OCI-LY7 (cell line): ENCODE results near the gene MRPL50. TPM values are rescaled to one million over a fixed set of nuclear protein-coding genes. Genes with fewer than 3 reads are reported as not detected.

Experiments
- BruUV-seq: library from RNA; stranded (reverse); fragments of 400-500 nt; replicated peaks from 2 replicates; lab custom pipeline; 2021; lab: Mats Ljungman, UMichigan
- CTCF ChIA-PET: fragments of 300-600 bp; sonication (Branson Sonifier 250); formaldehyde crosslinking; loops from one replicate; lab custom pipeline; 2022; ENCODE audit warnings: antibody characterized with exemption; ENCODE audit not compliant: unreplicated experiment; lab: Charles Lee
- POLR2A ChIA-PET: fragments of 300-600 bp; sonication (Branson Sonifier 250); formaldehyde crosslinking; loops from one replicate; lab custom pipeline; 2022; ENCODE audit warnings: antibody characterized with exemption; lab: Charles Lee
- DNase-seq: peaks from one replicate; pipeline ENCODE4 v3.0.0-alpha.2; 2015; ENCODE audit warnings: low spot score
- H2AFZ ChIP-seq: fragments of 200-600 bp; sonication (generic), shearing (Covaris generic); 2 replicates; pipeline ENCODE4 v1.6.1; 2014; ENCODE audit warnings: mild to moderate bottlenecking, antibody characterized with exemption, low read length, moderate library complexity
- H3K27ac ChIP-seq: fragments of 200-600 bp; sonication (generic); 2 replicates; pipeline ENCODE4 v1.5.1; 2014; ENCODE audit warnings: mixed run types, low read depth, mild to moderate bottlenecking, moderate library complexity, low read length, inconsistent platforms; ENCODE audit not compliant: poor library complexity, severe bottlenecking
- H3K36me3 ChIP-seq: fragments of 200-600 bp; sonication (generic); 2 replicates; pipeline ENCODE4 v1.6.1; 2014; ENCODE audit warnings: mild to moderate bottlenecking, antibody characterized with exemption, low read length, moderate library complexity, mixed read lengths; ENCODE audit not compliant: insufficient read depth
- H3K4me1 ChIP-seq: fragments of 200-600 bp; sonication (generic); 2 replicates; pipeline ENCODE4 v1.5.1; 2014; ENCODE audit warnings: mild to moderate bottlenecking, low read length; ENCODE audit not compliant: insufficient read depth, poor library complexity, severe bottlenecking
- H3K4me2 ChIP-seq: fragments of 200-600 bp; sonication (generic); 2 replicates; pipeline ENCODE4 v1.6.1; 2014; ENCODE audit warnings: mild to moderate bottlenecking, low read length
- H3K4me3 ChIP-seq: fragments of 200-600 bp; sonication (generic); 2 replicates; pipeline ENCODE4 v1.5.1; 2014; ENCODE audit warnings: mild to moderate bottlenecking, low read depth, low read length; ENCODE audit not compliant: poor library complexity, severe bottlenecking
- H3K79me2 ChIP-seq: fragments of 200-600 bp; sonication (generic); 2 replicates; pipeline ENCODE4 v1.6.1; 2016; ENCODE audit warnings: low read depth, mild to moderate bottlenecking, low read length, moderate library complexity, mixed read lengths; ENCODE audit not compliant: insufficient read depth
- H3K9me2 ChIP-seq: fragments of 200-600 bp; sonication (generic); 2 replicates; pipeline ENCODE4 v1.6.1; 2016; ENCODE audit warnings: mild to moderate bottlenecking, low read length, mixed read lengths; ENCODE audit not compliant: insufficient read depth
- H3K9me3 ChIP-seq: fragments of 200-600 bp; sonication (generic); 2 replicates; pipeline ENCODE4 v1.6.1; 2014; ENCODE audit warnings: mild to moderate bottlenecking, mixed run types, low read length, mixed read lengths
- H4K20me1 ChIP-seq: fragments of 200-600 bp; sonication (generic); 2 replicates; pipeline ENCODE4 v1.6.1; 2014; ENCODE audit warnings: mild to moderate bottlenecking, antibody characterized with exemption, low read length, moderate library complexity, mixed read lengths; ENCODE audit not compliant: insufficient read depth
- CTCF ChIP-seq: fragments of 200-600 bp; sonication (generic); conservative IDR thresholded peaks from 2 replicates; pipeline ENCODE4 v1.5.1; 2014; ENCODE audit warnings: mild to moderate bottlenecking, antibody characterized with exemption, low read length, moderate library complexity, mixed read lengths
- EZH2phosphoT487 ChIP-seq: fragments of 200-600 bp; sonication (generic); IDR thresholded peaks from 2 replicates; pipeline ENCODE4 v1.6.1; 2018; ENCODE audit warnings: low read depth, borderline replicate concordance, mild to moderate bottlenecking, mixed run types, antibody characterized with exemption, low read length, moderate library complexity, mixed read lengths
- intact Hi-C: fragments of 100-400 bp; cut with micrococcal nuclease; formaldehyde crosslinking; loops from one replicate; pipeline ENCODE4 v1.10.0; 2022; ENCODE audit not compliant: unreplicated experiment
- total RNA-seq, 2 experiments: library from RNA; depleted of rRNA in 1 of 2; stranded (reverse); fragments of >200 nt in 1 of 2; shearing (Covaris generic) in 1 of 2; gene quantifications; 2 replicates each; pipeline ENCODE4 v1.2.3, GENCODE V29; 2014 to 2022

The MRPL50 gene
- total RNA-seq, 2 experiments from 2014 or later, result 12.8 to 18.5 TPM

GRCh38 chr9:101445353-101446029 lies 47.1 kb upstream of the MRPL50 start:
- Histone ChIP-seq H3K4me1 (peaks cover 11% of the 10 kb centered on the region), H3K27ac (no peak overlapping the region), H3K4me3 (no peak overlapping the region), H2AFZ (peak overlapping the region; percentile 91), H3K79me2 (no peaks in the 10 kb centered on the region), H3K9me3 (no peaks in the 10 kb centered on the region), H3K4me2 (peak overlapping the region; percentile 28), H3K9me2 (no peaks in the 10 kb centered on the region), H3K36me3 (no peaks in the 10 kb centered on the region), H4K20me1 (no peaks in the 10 kb centered on the region)
- BruUV-seq, result no TSS peak
- intact Hi-C loops, result no loop called here
- TF ChIP-seq EZH2phosphoT487 (no peak), CTCF (no peak)
- DNase-seq, result no peak
- ChIA-PET POLR2A (interaction anchor here (1.4 kb wide), 2 partner anchors 18 kb away, joined by 3 to 7 read pairs; no protein-coding TSS in a partner anchor), CTCF (no interaction called here)

GRCh38 chr9:101443364-101443771 lies 45.0 kb upstream of the MRPL50 start:
- Histone ChIP-seq H3K27ac (no peak overlapping the region), H4K20me1 (no peaks in the 10 kb centered on the region), H3K4me1 (peaks cover 10% of the 10 kb centered on the region), H3K79me2 (no peaks in the 10 kb centered on the region), H3K9me3 (no peaks in the 10 kb centered on the region), H3K4me2 (no peak overlapping the region), H3K4me3 (no peak overlapping the region), H3K9me2 (no peaks in the 10 kb centered on the region), H2AFZ (no peak overlapping the region), H3K36me3 (no peaks in the 10 kb centered on the region)
- no TSS peak for BruUV-seq
- intact Hi-C loops, result no loop called here
- ChIA-PET POLR2A (no interaction called here), CTCF (no interaction called here)
- no peak for DNase-seq
- TF ChIP-seq CTCF (no peak), EZH2phosphoT487 (no peak)

DNA sequence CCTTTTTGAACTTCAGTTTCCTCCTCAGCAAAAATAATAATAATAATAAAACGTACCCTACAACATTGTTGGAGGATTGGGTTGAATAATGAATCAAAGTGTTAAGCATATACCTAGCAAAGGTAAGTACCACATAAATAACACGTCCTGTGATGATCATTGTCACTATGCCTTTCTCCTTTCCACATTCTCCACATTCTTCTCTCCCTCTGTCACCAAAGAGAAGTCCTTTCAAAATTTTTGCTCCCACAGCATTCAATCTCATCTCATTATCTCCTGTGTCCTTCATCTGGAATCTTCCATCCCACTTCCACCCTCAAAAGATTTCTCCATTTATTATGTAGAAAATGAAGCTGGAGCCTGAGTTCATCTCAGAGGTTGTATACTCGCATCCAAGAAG lies 44.3 kb upstream of the MRPL50 start:
- no peak for TF ChIP-seq CTCF
- TF ChIP-seq EZH2phosphoT487, result no peak
- no peaks in the 10 kb centered on the region for H3K36me3 ChIP-seq
- no peak overlapping the region for H3K4me3 ChIP-seq
- no peaks in the 10 kb centered on the region for H3K79me2 ChIP-seq
- peaks cover 10% of the 10 kb centered on the region for H3K4me1 ChIP-seq
- H3K27ac ChIP-seq, result no peak overlapping the region
- intact Hi-C loops, result no loop called here
- ChIA-PET CTCF (no interaction called here), POLR2A (no interaction called here)
- BruUV-seq, result no TSS peak
- DNase-seq, result no peak
- H3K4me2 ChIP-seq, result no peak overlapping the region
- H3K9me2 ChIP-seq, result no peaks in the 10 kb centered on the region
- H3K9me3 ChIP-seq, result no peaks in the 10 kb centered on the region
- H2AFZ ChIP-seq, result no peak overlapping the region
- no peaks in the 10 kb centered on the region for H4K20me1 ChIP-seq
